GM21576 (cell line): Measurements from ENCODE around the gene USP17L25.
"Not testable (repeated sequence)": the region's sequence is repeated elsewhere in the genome, so short reads cannot be mapped to it uniquely, and the experiment has no call there.

ENCODE experiments used
- ATAC-seq: cut with Tn5 transposase; IDR thresholded peaks from one replicate; pipeline ENCODE4 v1.9.1; 2021; ENCODE audit warnings: mild to moderate bottlenecking, moderate library complexity; ENCODE audit not compliant: unreplicated experiment

The USP17L25 gene

GRCh38 chr4:9329611-9330010 lies at the start of gene USP17L25:
USP17L25 (plus strand) TSS chr4:9329911; CDS start chr4:9329911, 0 bp downstream.
- ATAC-seq = not testable (repeated sequence)

GRCh38 chr4:9324191-9324590 lies 5.5 kb upstream of the USP17L25 start:
- not testable (repeated sequence) for ATAC-seq

GRCh38 chr4:9324865-9325264 lies 4.8 kb upstream of the USP17L25 start, which contains the start of gene USP17L24:
USP17L24 (plus strand) TSS chr4:9325165; CDS start chr4:9325165, 0 bp downstream.
- ATAC-seq = not testable (repeated sequence)

- not testable (repeated sequence) for ATAC-seq
Observed at GRCh38 chr4:9334358-9334757, 4.6 kb downstream of the USP17L25 start, which contains the start of gene USP17L26. USP17L26 (plus strand) TSS chr4:9334658; CDS start chr4:9334658, 0 bp downstream.

- ATAC-seq = not testable (repeated sequence)
Observed at GRCh38 chr4:9339103-9339502, 9.4 kb downstream of the USP17L25 start, which contains the start of gene USP17L5. USP17L5 (plus strand) TSS chr4:9339403; CDS start chr4:9339403, 0 bp downstream.

- not testable (repeated sequence) for ATAC-seq
Observed at GRCh38 chr4:9343848-9344247, 14.1 kb downstream of the USP17L25 start, which contains the start of gene USP17L27. USP17L27 (plus strand) TSS chr4:9344148; CDS start chr4:9344148, 0 bp downstream.

GRCh38 chr4:9348593-9348992 lies 18.9 kb downstream of the USP17L25 start, which contains the start of gene USP17L28:
USP17L28 (plus strand) TSS chr4:9348893; CDS start chr4:9348893, 0 bp downstream.
- not testable (repeated sequence) for ATAC-seq

GRCh38 chr4:9350866-9351265 lies 21.2 kb downstream of the USP17L25 start:
- ATAC-seq = not testable (repeated sequence)

GRCh38 chr4:9353338-9353737 lies 23.6 kb downstream of the USP17L25 start, which contains the start of gene USP17L29:
USP17L29 (plus strand) TSS chr4:9353638; CDS start chr4:9353638, 0 bp downstream.
- not testable (repeated sequence) for ATAC-seq

GRCh38 chr4:9362829-9363228 lies 33.1 kb downstream of the USP17L25 start, which contains the start of gene USP17L30:
USP17L30 (plus strand) TSS chr4:9363129; CDS start chr4:9363129, 0 bp downstream.
- not testable (repeated sequence) for ATAC-seq

GRCh38 chr4:9379881-9380280 lies 50.2 kb downstream of the USP17L25 start:
- ATAC-seq = not testable (repeated sequence)
